HG03558 (cell line): ENCODE data around the gene IRF7.

Source experiments
- ATAC-seq: cut with Tn5 transposase; IDR thresholded peaks from one replicate; pipeline ENCODE4 v1.9.1; 2021; ENCODE audit warnings: moderate number of reproducible peaks; ENCODE audit not compliant: unreplicated experiment; ENCODE audit errors: extremely low read depth

IRF7 gene

DNA sequence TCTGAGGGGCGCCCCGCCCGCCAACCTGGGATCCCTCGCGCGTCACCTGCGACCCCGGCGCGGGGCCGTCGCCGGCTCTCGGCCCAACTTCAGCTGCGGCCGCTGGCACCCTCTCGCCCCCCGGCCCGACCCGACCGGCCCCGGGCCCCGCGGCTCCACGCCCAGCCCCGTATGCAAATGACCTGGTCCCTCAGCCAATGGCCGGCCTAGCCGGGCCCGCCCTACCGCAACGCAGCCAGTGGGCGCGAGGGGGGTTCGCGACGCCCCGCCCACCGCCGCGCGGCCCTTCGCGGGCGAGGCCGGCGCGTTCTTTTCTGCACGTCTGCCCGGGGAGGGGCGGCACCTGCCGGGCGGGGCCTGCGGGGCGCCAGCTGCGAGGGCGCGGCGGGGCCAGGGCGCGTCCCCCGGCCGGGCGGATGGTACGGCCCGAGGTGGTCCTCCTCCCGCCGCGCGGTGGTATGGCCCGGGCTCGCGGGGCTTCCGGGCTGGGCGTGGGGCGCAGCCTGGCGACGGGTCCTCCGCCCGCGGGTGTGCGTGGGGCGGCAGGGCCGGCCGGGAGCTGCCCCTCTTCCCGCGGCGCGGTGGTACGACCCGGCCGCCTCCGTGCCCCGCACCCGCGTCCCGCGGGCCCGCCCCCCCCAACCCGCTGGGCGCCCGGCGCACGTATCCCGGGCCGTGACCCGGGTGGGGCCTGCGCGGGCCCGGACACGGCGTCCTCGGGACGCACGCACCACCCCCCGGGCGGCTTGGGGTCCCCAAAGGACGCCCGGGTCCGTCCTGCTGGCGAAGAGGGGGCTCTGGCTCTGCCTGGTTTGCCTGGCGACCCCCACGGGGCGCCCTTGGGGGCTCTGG lies 47.2 kb downstream of the IRF7 start:
- peak; percentile 70 for ATAC-seq

DNA sequence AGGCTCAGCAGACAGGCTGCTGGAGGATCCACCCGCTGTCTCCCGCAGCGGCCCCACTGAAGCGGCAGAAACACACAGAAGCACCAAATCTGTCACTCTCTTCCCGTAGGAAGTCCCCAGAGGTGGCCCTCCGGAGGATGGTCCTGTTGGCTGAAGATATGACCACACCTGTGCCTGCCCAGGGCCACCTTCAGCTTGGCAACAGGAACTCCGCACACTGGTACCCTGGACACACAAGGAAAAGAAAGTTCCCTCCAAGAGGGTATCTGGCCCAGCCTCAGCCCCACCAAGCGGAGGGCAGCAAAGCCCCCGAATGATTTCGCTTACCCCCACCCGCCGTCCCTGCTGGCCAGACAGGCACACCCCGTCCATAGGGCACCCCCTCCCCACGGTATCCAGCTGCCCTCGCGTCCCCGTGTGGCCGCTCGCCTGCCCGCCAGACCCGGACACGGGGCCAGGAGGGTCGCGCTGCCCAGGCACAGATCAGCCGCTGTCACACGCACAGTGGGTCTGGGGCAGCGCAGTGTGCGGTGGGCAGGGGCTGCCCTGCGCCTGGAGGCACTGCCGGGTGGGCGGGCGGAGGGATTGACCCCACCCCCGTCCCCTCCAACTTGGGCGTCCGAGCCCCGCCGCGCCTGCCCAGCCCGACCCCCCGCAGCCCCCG lies 48.0 kb downstream of the IRF7 start:
- peak; percentile 10 for ATAC-seq

DNA sequence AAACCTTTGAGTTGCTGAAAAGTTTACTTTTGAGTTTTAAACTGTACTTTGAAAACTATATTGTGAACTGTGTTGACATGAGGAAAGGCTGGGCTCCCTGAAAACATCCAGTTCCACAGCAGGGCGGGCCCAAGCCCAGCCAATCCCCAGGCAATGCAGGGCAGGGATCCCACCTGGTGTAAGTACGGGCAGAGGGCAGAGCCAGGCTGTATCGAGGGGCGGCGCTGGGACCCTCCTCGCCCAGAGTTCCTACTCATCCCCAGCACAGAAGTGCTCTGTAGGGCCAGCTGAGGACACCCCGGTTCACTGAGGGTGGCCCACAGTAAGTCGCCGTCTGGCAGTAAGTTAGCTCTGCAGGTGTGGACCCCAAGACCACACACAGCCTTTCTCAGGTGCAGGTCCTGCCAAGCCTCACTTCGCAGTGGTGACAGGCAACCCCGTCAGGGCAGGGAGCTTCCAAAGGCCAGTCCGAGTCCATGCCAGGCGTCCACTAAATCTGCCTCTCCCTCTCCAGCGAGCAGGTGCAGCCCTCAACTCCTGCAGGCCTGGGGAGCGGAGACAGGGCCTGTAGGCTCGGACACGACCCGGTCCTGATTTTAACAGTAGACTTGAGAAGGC lies 48.6 kb downstream of the IRF7 start:
- ATAC-seq: no peak

DNA sequence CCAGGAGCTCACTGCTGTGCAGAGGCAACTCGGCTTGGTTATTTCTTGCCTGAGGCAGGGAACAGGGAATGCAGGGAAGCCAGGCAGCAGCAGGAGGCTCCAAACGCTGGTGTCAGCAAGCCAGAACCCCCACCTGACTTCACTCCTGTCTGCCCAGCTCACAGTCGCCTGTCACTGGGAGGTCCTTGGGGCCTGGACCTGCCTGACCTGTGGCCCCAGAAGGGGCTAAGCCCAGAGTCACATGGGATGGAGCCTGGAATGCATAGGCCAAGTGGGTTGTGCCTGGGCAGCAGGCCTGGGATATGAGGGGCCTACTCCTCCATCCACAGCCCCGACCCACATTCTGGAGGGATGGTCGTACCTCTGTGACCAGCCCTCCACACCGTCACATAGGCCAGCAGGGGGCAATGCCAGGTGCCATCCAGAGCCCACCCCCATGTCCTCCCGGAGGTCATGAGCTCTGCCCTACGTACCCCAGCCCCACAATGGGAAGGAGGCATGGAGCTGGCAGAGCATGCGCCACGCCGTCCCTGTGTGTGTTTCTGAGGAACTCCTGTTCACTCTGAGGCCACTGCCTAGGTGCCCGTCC lies 49.7 kb downstream of the IRF7 start:
- no peak for ATAC-seq

DNA sequence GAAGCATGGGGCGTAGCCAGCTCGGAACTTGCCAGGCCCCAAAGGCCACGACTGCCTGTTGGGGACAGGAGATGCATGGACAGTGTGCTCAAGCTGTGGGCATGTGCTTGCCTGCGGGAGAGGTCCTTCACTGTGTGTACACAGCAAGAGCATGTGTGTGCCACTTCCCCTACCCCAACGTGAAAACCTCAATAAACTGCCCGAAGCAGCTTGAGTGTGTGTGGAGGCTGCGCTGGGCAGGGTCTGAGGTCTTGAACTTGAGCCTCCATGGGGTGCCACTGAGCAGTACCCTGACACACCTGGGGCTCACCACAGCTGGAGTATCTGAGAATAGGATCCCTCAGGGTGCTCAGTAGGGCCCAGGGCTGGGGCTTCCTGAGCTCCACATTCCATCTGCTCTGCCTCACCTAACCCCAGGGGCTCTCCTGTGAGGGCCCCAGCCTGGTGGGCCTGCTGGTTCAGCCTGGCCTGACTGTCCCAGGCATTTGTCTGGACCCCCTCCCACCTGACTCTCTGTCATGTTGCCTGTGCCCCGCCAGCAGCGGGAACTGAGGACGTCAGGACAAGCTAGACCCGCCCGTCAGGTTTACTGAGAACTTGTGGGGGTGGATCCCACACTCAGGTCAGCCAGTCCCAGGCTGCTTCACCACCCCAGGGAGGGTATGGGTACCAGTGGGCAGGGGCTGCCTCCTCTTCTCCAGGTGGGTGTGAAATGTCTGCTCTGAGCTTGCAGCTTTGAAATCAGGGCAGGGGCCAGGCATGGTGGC lies 51.8 kb downstream of the IRF7 start:
- no peak for ATAC-seq

DNA sequence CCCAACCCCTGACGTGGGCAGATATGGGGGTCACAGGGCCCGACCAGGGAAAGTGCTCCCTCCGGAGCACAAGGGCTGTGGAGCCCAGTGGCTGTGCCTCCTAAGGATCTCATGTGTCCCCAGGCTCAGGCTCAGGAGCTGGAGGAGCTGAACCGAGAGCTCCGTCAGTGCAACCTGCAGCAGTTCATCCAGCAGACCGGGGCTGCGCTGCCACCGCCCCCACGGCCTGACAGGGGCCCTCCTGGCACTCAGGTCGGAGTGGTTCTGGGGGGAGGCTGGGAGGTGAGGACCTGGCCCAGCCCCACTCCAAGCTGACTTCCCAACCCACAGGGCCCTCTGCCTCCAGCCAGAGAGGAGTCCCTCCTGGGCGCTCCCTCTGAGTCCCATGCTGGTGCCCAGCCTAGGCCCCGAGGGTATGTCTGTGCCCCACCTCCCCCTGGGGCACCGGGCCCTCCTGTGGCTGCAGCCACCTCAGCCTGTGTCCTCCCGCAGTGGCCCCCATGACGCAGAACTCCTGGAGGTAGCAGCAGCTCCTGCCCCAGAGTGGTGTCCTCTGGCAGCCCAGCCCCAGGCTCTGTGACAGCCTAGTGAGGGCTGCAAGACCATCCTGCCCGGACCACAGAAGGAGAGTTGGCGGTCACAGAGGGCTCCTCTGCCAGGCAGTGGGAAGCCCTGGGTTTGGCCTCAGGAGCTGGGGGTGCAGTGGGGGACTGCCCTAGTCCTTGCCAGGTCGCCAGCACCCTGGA lies 52.5 kb downstream of the IRF7 start:
- no peak for ATAC-seq
